ENCODE measurements around the gene IGFLR1. TPM values are rescaled to one million over a fixed set of nuclear protein-coding genes. Genes with fewer than 3 reads are reported as not detected.

IGFLR1 gene
- polyA plus RNA-seq, 1 donor from 2014 or later: 4.6 TPM

DNA sequence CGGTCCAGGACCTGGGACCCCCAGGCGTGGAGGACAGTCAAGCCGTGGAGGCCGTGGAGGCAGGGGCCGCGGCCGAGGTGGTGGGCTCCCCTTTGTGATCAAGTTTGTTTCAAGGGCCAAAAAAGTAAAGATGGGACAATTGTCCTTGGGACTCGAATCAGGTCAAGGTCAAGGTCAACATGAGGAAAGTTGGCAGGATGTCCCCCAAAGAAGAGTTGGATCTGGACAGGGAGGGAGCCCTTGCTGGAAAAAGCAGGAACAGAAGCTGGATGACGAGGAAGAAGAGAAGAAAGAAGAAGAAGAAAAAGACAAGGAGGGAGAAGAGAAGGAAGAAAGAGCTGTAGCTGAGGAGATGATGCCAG, 22.1 kb downstream of the IGFLR1 start:
- no peaks in the 10 kb centered on the region for H3K9me2 ChIP-seq (ENCODE audit: insufficient read depth, low read length)
- no peaks in the 10 kb centered on the region for H3K27me3 ChIP-seq (ENCODE audit: insufficient read depth, low read depth, low read length)
- H2AFZ ChIP-seq (ENCODE audit: low read depth, low read length): no peak overlapping the region
- H3K27ac ChIP-seq (ENCODE audit: low read length): no peak overlapping the region
- TF ChIP-seq SMC3 (conservative IDR thresholded peaks at IDR 0.05; ENCODE audit: poor library complexity) (no peak), EZH2 (IDR thresholded peaks at IDR 0.05; ENCODE audit: borderline replicate concordance, insufficient read depth, low read length, poor library complexity, severe bottlenecking) (no peak), CTCF (IDR thresholded peaks at IDR 0.05; ENCODE audit: poor library complexity, severe bottlenecking) (no peak), MXI1 (conservative IDR thresholded peaks at IDR 0.05; ENCODE audit: poor library complexity, severe bottlenecking) (no peak), RAD21 (conservative IDR thresholded peaks at IDR 0.05) (no peak), TAF1 (IDR thresholded peaks at IDR 0.05; ENCODE audit: low read depth) (no peak), REST (IDR thresholded peaks at IDR 0.05; ENCODE audit: borderline replicate concordance) (no peak), EP300 (conservative IDR thresholded peaks at IDR 0.05; ENCODE audit: poor library complexity, severe bottlenecking) (no peak), POLR2AphosphoS5 (IDR thresholded peaks at IDR 0.05) (no peak)
- peaks cover 22% of the 10 kb centered on the region for H3K79me2 ChIP-seq (replicated peaks; ENCODE audit: insufficient read depth, low read length)
- H3K9me3 ChIP-seq (ENCODE audit: low read length): no peaks in the 10 kb centered on the region
- H3F3A ChIP-seq (ENCODE audit: insufficient read depth, low read length, poor library complexity, severe bottlenecking): no peaks in the 10 kb centered on the region
- H3K4me3 ChIP-seq (ENCODE audit: low read length): no peak overlapping the region
- H3K36me3 ChIP-seq (ENCODE audit: insufficient read depth, low read length): no peaks in the 10 kb centered on the region
- H4K20me1 ChIP-seq (ENCODE audit: insufficient read depth): no peaks in the 10 kb centered on the region
- no peak overlapping the region for H3K9ac ChIP-seq (ENCODE audit: low read length)
- H3K4me2 ChIP-seq (ENCODE audit: low read length): no peak overlapping the region

DNA sequence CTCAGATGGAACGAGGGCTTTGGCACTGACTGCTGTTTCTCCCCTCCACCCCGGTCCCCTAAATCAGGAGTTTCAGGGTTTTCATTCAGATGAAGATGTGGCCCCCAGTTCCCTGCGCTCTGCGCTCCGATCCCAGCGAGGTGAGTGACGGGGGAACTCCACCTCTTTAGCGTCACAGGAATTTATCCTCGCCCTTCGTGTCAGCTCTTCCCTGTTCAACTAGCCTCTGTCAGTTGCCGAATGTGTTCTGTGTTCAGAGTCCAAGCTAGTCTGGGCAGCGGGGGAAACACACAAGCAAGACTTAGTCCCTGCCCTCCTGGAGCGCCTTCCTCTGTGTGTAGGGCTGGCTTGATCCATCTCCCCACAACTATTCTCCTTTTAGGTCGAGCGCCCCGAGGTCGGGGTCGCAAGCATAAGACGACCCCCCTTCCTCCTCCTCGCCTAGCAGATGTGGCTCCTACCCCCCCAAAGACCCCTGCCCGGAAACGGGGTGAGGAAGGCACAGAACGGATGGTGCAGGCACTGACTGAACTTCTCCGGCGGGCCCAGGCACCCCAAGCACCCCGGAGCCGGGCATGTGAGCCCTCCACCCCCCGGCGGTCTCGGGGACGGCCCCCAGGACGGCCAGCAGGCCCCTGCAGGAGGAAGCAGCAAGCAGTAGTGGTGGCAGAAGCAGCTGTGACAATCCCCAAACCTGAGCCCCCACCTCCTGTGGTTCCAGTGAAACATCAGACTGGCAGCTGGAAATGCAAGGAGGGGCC, 22.7 kb downstream of the IGFLR1 start:
- Histone ChIP-seq H3F3A (ENCODE audit: insufficient read depth, low read length, poor library complexity, severe bottlenecking) (no peaks in the 10 kb centered on the region), H3K79me2 (replicated peaks; ENCODE audit: insufficient read depth, low read length) (peaks cover 22% of the 10 kb centered on the region), H3K9ac (ENCODE audit: low read length) (peak overlapping the region; percentile 82), H3K27me3 (ENCODE audit: insufficient read depth, low read depth, low read length) (no peaks in the 10 kb centered on the region), H2AFZ (ENCODE audit: low read depth, low read length) (no peak overlapping the region), H3K36me3 (ENCODE audit: insufficient read depth, low read length) (no peaks in the 10 kb centered on the region), H3K9me3 (ENCODE audit: low read length) (no peaks in the 10 kb centered on the region), H3K4me2 (ENCODE audit: low read length) (peak overlapping the region; percentile 70), H3K27ac (ENCODE audit: low read length) (no peak overlapping the region), H4K20me1 (ENCODE audit: insufficient read depth) (no peaks in the 10 kb centered on the region), H3K4me3 (ENCODE audit: low read length) (peak overlapping the region; percentile 94), H3K9me2 (ENCODE audit: insufficient read depth, low read length) (no peaks in the 10 kb centered on the region)
- TF ChIP-seq SMC3 (conservative IDR thresholded peaks at IDR 0.05; ENCODE audit: poor library complexity) (no peak), RAD21 (conservative IDR thresholded peaks at IDR 0.05) (no peak), EZH2 (IDR thresholded peaks at IDR 0.05; ENCODE audit: borderline replicate concordance, insufficient read depth, low read length, poor library complexity, severe bottlenecking) (no peak), EP300 (conservative IDR thresholded peaks at IDR 0.05; ENCODE audit: poor library complexity, severe bottlenecking) (no peak), REST (IDR thresholded peaks at IDR 0.05; ENCODE audit: borderline replicate concordance) (no peak), TAF1 (IDR thresholded peaks at IDR 0.05; ENCODE audit: low read depth) (no peak), CTCF (IDR thresholded peaks at IDR 0.05; ENCODE audit: poor library complexity, severe bottlenecking) (no peak), MXI1 (conservative IDR thresholded peaks at IDR 0.05; ENCODE audit: poor library complexity, severe bottlenecking) (no peak), POLR2AphosphoS5 (IDR thresholded peaks at IDR 0.05) (no peak)
